ENCODE measurements around the gene TMEM37. TPM values are rescaled to one million over a fixed set of nuclear protein-coding genes. Genes with fewer than 3 reads are reported as not detected.

Gene TMEM37, protein sequence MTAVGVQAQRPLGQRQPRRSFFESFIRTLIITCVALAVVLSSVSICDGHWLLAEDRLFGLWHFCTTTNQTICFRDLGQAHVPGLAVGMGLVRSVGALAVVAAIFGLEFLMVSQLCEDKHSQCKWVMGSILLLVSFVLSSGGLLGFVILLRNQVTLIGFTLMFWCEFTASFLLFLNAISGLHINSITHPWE
- total RNA-seq (1 to 10 TPM in 1 of 2 donors, under 1 TPM in 1; 0.69 to 3.4 TPM), polyA plus RNA-seq (ENCODE audit: insufficient read length in 2 of 2) (1 to 10 TPM; 1.6 to 4.7 TPM)
- long read RNA-seq, donor 1, partial matches to known transcripts, result 0 of 2 reads
- long read RNA-seq, donor 1, other reads (novel, unspliced or antisense), result 0 of 2 reads
- long read RNA-seq, donor 2, partial matches to known transcripts, result 0 of 1 reads
- long read RNA-seq, donor 2, other reads (novel, unspliced or antisense), result 0 of 1 reads
- long read RNA-seq, donor 3, result 0 reads
- long read RNA-seq, donor 4, transcript TMEM37-201 (2 exons, 1,688 nt), result major isoform, 17 of 18 reads
- long read RNA-seq, donor 4, partial matches to known transcripts, result 0 of 18 reads
- long read RNA-seq, donor 4, other reads (novel, unspliced or antisense), result 0 of 18 reads

DNA sequence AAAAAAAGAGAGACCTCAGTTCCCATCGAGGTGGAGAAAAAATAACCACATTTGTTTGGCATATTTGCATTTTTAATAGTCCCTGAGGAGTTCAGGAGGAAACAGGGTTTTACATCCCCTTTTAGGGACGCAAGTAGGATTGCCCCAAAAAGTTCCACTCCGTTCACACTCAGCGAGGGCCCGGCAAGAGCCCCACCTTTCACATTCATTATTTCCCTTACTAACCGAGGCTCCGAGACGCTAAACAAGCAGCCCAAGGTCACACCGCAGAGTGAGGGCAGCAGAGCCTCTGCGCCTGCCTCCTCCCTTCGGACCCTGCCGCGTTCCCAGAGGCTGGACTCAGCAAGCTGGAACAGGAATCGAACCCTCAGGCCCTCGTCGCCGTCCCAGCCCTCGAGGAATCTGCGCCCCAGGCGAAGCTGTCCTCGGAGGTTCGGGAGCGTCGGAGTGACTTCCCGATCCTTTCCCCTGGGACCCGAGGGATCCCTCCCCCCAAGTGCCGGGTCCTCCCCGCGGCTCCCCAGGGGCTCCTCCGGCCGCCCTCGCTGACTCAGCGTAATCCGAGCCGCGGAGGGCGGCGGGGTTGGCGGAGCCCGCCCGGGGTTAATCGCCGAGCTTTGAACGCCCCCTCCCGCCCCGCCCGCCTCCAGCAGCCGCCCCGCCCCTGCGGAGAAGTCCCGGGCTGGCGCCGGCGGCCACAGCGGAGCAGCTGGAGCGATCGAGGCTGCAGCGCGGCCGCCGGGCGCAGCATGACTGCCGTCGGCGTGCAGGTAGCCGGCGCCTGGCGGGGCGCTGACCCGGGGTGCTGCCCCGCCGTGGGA, at the start of gene TMEM37:
TMEM37 (plus strand) TSS at position 700 of the 821 bp plus-strand sequence; CDS start at position 750, 50 bp downstream.
- no peaks in the 10 kb centered on the region for H3K9me3 ChIP-seq (ENCODE audit: control insufficient read depth, insufficient read depth, low read length)
- DNase-seq (ENCODE audit: low read depth in 4 of 6, low spot score in 6 of 6), result peak in 2 of 6 donors; percentile 14 to 73
- H3K4me3 ChIP-seq (ENCODE audit: low read depth, low read length), result peak within 1 kb of the TSS; percentile 36
- no peak within 1 kb of the TSS for H3K27ac ChIP-seq (ENCODE audit: low read depth, low read length)
- no peaks in the 10 kb centered on the region for H3K36me3 ChIP-seq (ENCODE audit: control insufficient read depth, insufficient read depth, low read length)
- peaks cover 22% of the 10 kb centered on the region for H3K4me1 ChIP-seq (ENCODE audit: control insufficient read depth, insufficient read depth, low read length)
- peaks cover 32% of the 10 kb centered on the region for H3K27me3 ChIP-seq (ENCODE audit: control insufficient read depth, insufficient read depth, low read length)
- WGBS (ENCODE audit: insufficient coverage), result 1% methylated on average over 67 of the region's 72 CpGs

DNA sequence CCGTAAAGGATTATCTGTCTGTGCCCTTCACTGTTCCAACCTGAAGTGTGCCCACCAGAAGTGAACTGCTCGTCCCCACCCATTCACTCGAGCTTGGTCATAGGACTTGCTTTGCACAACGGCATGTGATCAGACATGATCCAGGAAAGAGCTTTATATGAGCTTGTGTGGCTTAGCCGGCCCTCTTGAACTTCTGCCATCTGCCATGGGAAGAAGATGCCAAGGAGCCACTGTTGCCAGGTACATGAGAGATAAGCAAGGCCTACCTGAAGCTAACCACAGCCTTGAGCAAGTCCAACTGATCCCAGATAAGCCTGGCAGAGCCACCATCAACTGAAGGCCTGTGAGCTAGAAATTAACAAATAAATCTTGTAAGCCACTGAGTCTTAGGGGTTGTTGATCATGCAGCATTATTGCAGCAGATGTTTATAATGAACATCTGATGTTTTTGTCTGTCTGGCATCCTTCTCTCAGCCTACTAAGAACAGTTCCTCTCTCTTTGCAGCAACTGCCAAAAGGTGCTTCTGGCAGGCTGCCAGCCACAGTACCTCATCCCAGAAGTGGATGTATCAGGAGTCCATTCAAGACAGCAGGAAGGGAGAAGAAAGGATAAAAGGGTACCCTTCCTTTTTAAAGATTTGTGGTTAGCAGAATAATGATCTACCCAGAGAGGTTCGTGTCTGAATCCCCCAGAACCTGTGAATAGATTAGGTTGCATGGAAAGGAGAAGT, 48.1 kb upstream of the TMEM37 start:
- Histone ChIP-seq H3K27ac (ENCODE audit: low read depth, low read length) (no peak overlapping the region), H3K4me3 (ENCODE audit: low read depth, low read length) (no peak overlapping the region), H3K27me3 (ENCODE audit: control insufficient read depth, insufficient read depth, low read length) (no peaks in the 10 kb centered on the region), H3K36me3 (ENCODE audit: control insufficient read depth, insufficient read depth, low read length) (no peaks in the 10 kb centered on the region), H3K9me3 (ENCODE audit: control insufficient read depth, insufficient read depth, low read length) (no peaks in the 10 kb centered on the region), H3K4me1 (ENCODE audit: control insufficient read depth, insufficient read depth, low read length) (peaks cover 17% of the 10 kb centered on the region)
- 75% methylated on average over 6 of the region's 6 CpGs for WGBS (ENCODE audit: insufficient coverage)
- DNase-seq (ENCODE audit: low read depth in 4 of 6, low spot score in 6 of 6), result peak in 1 of 6 donors; percentile 21

DNA sequence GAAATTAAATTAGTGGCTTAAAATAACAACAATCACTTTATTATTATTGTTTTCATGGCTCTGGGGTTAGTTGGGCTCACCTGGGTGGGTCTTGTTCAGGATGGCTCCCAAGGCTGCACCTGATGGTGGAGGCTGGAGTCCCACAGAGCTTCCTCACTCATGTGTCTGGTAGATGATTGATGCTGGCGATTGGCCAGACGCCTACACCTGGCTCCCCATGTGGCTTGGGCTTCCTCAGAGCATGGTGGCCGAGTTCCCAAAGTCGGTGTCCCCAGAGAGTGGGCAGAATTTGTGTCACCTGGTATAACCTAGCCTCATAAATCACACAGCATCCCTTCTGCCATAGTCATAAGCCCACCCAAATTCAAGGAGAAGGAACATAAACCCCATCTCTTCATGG, 46.7 kb upstream of the TMEM37 start:
- no peaks in the 10 kb centered on the region for H3K27me3 ChIP-seq (ENCODE audit: control insufficient read depth, insufficient read depth, low read length)
- H3K27ac ChIP-seq (ENCODE audit: low read depth, low read length), result no peak overlapping the region
- 100% methylated on average over 1 of the region's 4 CpGs for WGBS (ENCODE audit: insufficient coverage)
- no peaks in the 10 kb centered on the region for H3K9me3 ChIP-seq (ENCODE audit: control insufficient read depth, insufficient read depth, low read length)
- no peak for DNase-seq (ENCODE audit: low read depth in 4 of 6, low spot score in 6 of 6)
- no peak overlapping the region for H3K4me3 ChIP-seq (ENCODE audit: low read depth, low read length)
- H3K36me3 ChIP-seq (ENCODE audit: control insufficient read depth, insufficient read depth, low read length), result no peaks in the 10 kb centered on the region
- H3K4me1 ChIP-seq (ENCODE audit: control insufficient read depth, insufficient read depth, low read length), result peaks cover 17% of the 10 kb centered on the region

DNA sequence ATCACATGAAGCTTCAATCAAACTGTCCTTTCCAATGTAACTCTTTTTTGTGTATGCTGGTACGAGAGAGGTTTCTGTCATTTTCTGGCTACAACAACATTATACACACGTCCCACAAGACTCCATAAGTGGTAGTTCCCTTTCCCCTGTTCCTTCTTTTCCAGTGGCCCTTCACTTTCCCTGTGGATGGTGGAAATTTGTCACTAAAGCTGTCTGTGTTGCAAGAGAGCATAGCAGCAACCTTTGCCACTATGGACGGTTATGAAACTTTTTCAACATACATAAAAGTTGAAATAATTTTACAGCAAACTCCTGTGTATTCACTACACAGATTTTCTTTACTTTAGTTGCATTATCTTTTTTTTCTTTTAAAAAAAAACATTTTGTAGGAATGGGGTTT, 46.2 kb upstream of the TMEM37 start:
- peaks cover 17% of the 10 kb centered on the region for H3K4me1 ChIP-seq (ENCODE audit: control insufficient read depth, insufficient read depth, low read length)
- no peaks in the 10 kb centered on the region for H3K27me3 ChIP-seq (ENCODE audit: control insufficient read depth, insufficient read depth, low read length)
- H3K4me3 ChIP-seq (ENCODE audit: low read depth, low read length), result no peak overlapping the region
- DNase-seq (ENCODE audit: low read depth in 4 of 6, low spot score in 6 of 6), result no peak
- WGBS (ENCODE audit: insufficient coverage), result no CpG with 5 or more reads among the region's 3 CpGs
- no peaks in the 10 kb centered on the region for H3K9me3 ChIP-seq (ENCODE audit: control insufficient read depth, insufficient read depth, low read length)
- H3K36me3 ChIP-seq (ENCODE audit: control insufficient read depth, insufficient read depth, low read length), result no peaks in the 10 kb centered on the region
- no peak overlapping the region for H3K27ac ChIP-seq (ENCODE audit: low read depth, low read length)

DNA sequence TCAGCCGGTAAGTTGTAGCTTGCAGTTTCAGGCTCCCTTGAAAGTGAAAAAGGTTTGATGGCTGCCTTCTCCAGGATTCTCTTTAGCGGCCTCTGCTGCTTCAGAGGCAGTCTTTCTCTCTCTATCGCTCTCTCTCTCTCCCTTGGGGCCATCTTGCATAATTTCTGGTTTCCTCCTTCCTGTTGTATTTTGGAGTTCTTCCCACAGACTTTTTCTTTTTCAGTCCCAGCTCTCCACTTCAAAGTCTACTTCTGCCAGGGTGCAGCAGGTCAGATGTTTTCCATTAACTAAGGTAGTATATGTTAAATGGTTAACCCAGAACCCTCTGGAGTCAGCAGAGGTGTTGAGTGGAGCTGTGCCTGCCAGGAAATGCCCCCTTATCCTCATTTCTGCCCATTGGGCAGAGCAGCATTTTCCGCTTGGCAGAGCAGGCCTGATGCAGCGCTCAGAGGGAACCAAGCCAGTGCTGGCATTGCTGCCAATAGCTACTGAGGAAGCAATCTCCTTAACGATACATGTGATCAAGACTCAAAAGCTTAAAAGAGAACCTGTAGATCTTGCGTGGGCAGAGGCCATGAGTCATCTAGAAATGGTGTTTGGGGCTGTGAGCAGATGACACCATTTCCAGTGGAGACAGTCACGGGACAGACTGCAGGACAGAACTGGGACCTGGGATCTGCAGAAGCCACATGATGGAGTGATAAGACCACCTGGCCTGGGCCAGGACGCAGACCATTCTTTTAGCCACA, 44.1 kb upstream of the TMEM37 start:
- Histone ChIP-seq H3K4me3 (ENCODE audit: low read depth, low read length) (no peak overlapping the region), H3K36me3 (ENCODE audit: control insufficient read depth, insufficient read depth, low read length) (no peaks in the 10 kb centered on the region), H3K27me3 (ENCODE audit: control insufficient read depth, insufficient read depth, low read length) (no peaks in the 10 kb centered on the region), H3K27ac (ENCODE audit: low read depth, low read length) (peak overlapping the region; percentile 64), H3K9me3 (ENCODE audit: control insufficient read depth, insufficient read depth, low read length) (no peaks in the 10 kb centered on the region), H3K4me1 (ENCODE audit: control insufficient read depth, insufficient read depth, low read length) (peaks cover 17% of the 10 kb centered on the region)
- DNase-seq (ENCODE audit: low read depth in 4 of 6, low spot score in 6 of 6), result peak in 4 of 6 donors; percentile 38 to 90 (median 56)
- 46% methylated on average over 6 of the region's 9 CpGs for WGBS (ENCODE audit: insufficient coverage)

DNA sequence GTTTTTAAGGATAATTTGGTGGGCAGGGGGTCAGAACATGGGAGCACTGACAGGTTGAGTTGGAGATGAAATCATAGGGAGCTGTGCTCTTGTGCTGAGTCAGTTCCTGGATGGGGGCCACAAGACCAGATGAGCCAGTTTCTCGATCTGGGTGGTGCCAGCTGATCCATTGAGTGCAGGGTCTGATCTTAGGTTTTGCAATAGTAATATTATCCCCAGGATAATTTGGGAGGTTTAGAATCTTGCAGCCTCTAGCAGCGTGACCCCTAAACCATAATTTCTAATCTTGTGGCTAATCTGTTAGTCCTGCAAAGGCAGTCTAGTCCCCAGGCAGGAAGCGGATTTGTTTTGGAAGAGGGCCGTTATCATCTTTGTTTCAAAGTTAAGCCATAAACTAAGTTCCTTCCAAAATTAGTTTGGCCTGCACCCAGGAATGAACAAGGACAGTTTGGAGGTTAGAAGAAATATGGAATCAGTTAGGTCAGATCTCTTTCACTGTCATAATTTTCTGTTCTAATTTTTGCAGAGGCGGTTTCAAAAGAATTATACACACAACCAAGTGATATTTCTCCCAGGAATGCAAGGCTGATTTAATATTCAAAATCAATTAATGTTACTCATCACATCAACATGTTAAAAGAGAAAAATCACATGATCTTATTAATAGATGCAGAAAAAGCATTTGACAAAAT, 41.9 kb upstream of the TMEM37 start:
- WGBS (ENCODE audit: insufficient coverage), result 17% methylated on average over 1 of the region's 5 CpGs
- Histone ChIP-seq H3K27me3 (ENCODE audit: control insufficient read depth, insufficient read depth, low read length) (no peaks in the 10 kb centered on the region), H3K9me3 (ENCODE audit: control insufficient read depth, insufficient read depth, low read length) (no peaks in the 10 kb centered on the region), H3K4me3 (ENCODE audit: low read depth, low read length) (no peak overlapping the region), H3K27ac (ENCODE audit: low read depth, low read length) (no peak overlapping the region), H3K36me3 (ENCODE audit: control insufficient read depth, insufficient read depth, low read length) (no peaks in the 10 kb centered on the region), H3K4me1 (ENCODE audit: control insufficient read depth, insufficient read depth, low read length) (peaks cover 12% of the 10 kb centered on the region)
- peak in 1 of 6 donors; percentile 52 for DNase-seq (ENCODE audit: low read depth in 4 of 6, low spot score in 6 of 6)

DNA sequence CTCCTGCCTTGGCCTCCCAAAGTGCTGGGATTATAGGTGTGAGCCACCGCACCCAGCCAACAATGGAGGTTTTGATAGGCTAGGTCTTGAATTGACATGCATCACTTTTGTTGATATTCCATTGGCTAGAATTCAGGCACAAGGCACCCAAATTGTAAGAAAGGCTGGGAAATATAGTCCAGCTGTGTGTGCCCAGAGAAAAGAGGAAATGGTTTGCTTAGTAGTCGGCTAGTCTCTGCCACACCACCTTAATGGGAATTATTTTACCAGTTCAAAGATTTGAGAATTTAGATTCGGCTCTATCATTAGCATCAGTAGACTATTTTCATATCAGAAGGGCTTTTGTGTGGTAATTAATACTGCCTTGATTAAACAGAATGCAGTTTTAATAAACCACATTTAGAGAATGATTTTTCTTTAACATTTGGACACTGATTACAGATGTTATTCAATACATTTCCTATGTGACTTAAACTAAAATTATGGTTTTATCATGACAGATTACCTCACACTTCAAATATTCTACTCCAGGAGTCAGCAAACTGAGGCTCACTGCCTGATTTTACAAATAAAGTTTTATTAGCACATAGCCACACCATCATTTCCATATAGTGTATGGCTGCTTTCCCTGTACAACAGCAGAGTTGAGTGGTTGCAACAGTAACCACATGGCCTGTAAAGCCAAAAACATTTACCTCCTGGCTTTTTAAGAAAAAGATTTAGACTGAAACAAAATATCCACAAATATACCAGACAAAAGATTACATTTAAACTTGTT, 37.5 kb upstream of the TMEM37 start:
- H3K27ac ChIP-seq (ENCODE audit: low read depth, low read length), result no peak overlapping the region
- H3K36me3 ChIP-seq (ENCODE audit: control insufficient read depth, insufficient read depth, low read length), result no peaks in the 10 kb centered on the region
- H3K9me3 ChIP-seq (ENCODE audit: control insufficient read depth, insufficient read depth, low read length), result no peaks in the 10 kb centered on the region
- H3K4me3 ChIP-seq (ENCODE audit: low read depth, low read length), result no peak overlapping the region
- H3K4me1 ChIP-seq (ENCODE audit: control insufficient read depth, insufficient read depth, low read length), result no peaks in the 10 kb centered on the region
- WGBS (ENCODE audit: insufficient coverage), result 100% methylated on average over 1 of the region's 3 CpGs
- H3K27me3 ChIP-seq (ENCODE audit: control insufficient read depth, insufficient read depth, low read length), result no peaks in the 10 kb centered on the region
- no peak for DNase-seq (ENCODE audit: low read depth in 4 of 6, low spot score in 6 of 6)

DNA sequence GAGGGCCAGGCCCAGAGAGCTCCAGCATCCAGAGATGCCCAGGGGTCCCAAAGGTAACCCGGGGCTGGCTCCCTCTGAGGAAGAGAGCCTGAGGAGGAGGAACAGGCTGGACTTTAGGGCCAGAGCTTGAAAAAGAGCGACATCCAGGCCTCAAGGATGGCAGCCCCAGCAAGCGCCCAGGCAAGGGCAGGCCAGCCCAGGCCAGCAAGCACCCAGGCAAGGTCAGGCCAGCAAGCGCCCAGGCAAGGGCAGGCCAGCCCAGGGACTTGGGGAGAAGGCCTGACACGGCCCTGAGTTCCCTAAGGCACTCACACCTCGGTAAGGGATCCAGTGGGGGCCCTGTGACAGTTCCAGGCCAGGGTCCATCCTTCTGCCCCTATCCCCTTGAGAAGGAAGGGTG, 34.5 kb upstream of the TMEM37 start:
- no peaks in the 10 kb centered on the region for H3K27me3 ChIP-seq (ENCODE audit: control insufficient read depth, insufficient read depth, low read length)
- H3K27ac ChIP-seq (ENCODE audit: low read depth, low read length), result no peak overlapping the region
- no peaks in the 10 kb centered on the region for H3K36me3 ChIP-seq (ENCODE audit: control insufficient read depth, insufficient read depth, low read length)
- H3K4me1 ChIP-seq (ENCODE audit: control insufficient read depth, insufficient read depth, low read length), result no peaks in the 10 kb centered on the region
- WGBS (ENCODE audit: insufficient coverage), result 94% methylated on average over 5 of the region's 6 CpGs
- H3K4me3 ChIP-seq (ENCODE audit: low read depth, low read length), result no peak overlapping the region
- no peak for DNase-seq (ENCODE audit: low read depth in 4 of 6, low spot score in 6 of 6)
- no peaks in the 10 kb centered on the region for H3K9me3 ChIP-seq (ENCODE audit: control insufficient read depth, insufficient read depth, low read length)
